Activated CD4-positive, alpha-beta memory T cell treated with anti-CD3 and anti-CD28 coated beads for 36 hours (primary cell): ENCODE data around the gene ANXA6. TPM values are rescaled to one million over a fixed set of nuclear protein-coding genes. Genes with fewer than 3 reads are reported as not detected.

Experiments used
- CTCF ChIA-PET: fragments of 350-600 bp; sonication (Branson Sonifier 250); formaldehyde crosslinking; loops from one replicate; lab custom pipeline; 2021; ENCODE audit warnings: antibody characterized with exemption, inconsistent platforms; lab: Charles Lee
- POLR2A ChIA-PET: fragments of 350-600 bp; sonication (Branson Sonifier 250); formaldehyde crosslinking; loops from one replicate; lab custom pipeline; 2021; ENCODE audit warnings: antibody characterized with exemption; lab: Charles Lee
- DNase-seq: peaks from one replicate; pipeline ENCODE4 v3.0.0-alpha.2; 2020
- H3K27ac Mint-ChIP-seq: one replicate; pipeline ENCODE4 v1.8.0; 2021; ENCODE audit warnings: mixed read lengths
- H3K27me3 Mint-ChIP-seq: one replicate; pipeline ENCODE4 v1.8.0; 2021; ENCODE audit warnings: mixed read lengths
- H3K36me3 Mint-ChIP-seq: one replicate; pipeline ENCODE4 v1.8.0; 2021; ENCODE audit warnings: mixed read lengths
- H3K4me1 Mint-ChIP-seq: one replicate; pipeline ENCODE4 v1.8.0; 2021; ENCODE audit warnings: low read depth, mixed read lengths
- H3K4me3 Mint-ChIP-seq: one replicate; pipeline ENCODE4 v1.8.0; 2021; ENCODE audit warnings: mild to moderate bottlenecking, mixed read lengths
- H3K9me3 Mint-ChIP-seq: one replicate; pipeline ENCODE4 v1.8.0; 2021; ENCODE audit warnings: mixed read lengths
- intact Hi-C: fragments of 100-400 bp; cut with micrococcal nuclease; formaldehyde crosslinking; loops from one replicate; pipeline ENCODE4 v1.15.1; 2023
- total RNA-seq, 2 experiments: library from RNA; stranded (reverse); gene quantifications; one replicate each; pipeline ENCODE4 v1.2.3, GENCODE V29; 2021

Gene ANXA6
- total RNA-seq, 2 experiments from 2014 or later = 430 to 443 TPM

DNA sequence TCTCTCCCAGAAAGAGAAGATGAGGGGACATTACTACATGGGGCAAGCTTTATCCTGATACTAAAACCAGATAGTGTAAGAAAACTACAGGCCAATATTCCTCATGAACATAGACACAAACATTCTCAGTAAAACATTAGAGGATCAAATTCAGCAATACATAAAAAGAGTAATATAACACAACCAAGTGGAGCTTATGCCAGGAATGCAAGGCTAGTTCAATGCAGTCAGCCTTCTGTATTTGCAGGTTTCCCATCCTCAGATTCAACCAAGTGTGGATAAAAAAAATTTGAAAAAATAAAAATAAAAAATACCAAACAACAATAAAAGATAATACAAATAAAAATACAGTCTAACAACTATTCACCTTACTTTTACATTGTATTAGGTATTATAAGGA lies 35.0 kb upstream of the ANXA6 start:
- no peak for DNase-seq
- POLR2A ChIA-PET = no interaction called here
- Mint-ChIP-seq H3K4me1 (peaks cover 56% of the 10 kb centered on the region), H3K27ac (no peak overlapping the region), H3K27me3 (no peaks in the 10 kb centered on the region), H3K4me3 (no peak overlapping the region), H3K36me3 (peaks cover 61% of the 10 kb centered on the region), H3K9me3 (peaks cover 30% of the 10 kb centered on the region)
- intact Hi-C loops = no loop called here
- CTCF ChIA-PET = interaction anchor here (1.0 to 2.0 kb wide), 4 partner anchors 28 to 124 kb away, joined by 3 to 10 read pairs (median 4); partner anchors contain the start of gene CCDC69

DNA sequence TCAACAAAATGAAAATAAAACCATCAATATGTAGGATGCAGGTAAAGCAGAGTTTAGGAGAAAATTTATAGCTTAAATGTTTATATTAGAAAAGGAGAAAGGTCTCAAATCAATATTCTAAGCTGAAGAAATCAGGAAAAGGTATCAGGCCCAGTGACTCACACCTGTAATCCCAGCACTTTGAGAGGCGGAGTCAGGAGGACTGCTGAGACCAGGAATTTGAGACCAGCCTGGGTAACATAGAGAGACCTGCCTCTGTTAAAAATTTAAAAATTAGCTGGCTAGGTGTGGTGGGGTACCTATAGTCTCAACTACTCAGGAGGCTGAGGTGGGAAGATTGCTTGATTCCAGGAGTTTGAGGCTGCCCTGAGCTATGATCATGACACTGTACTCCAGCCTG lies 34.1 kb upstream of the ANXA6 start:
- Mint-ChIP-seq H3K27ac (no peak overlapping the region), H3K9me3 (peaks cover 30% of the 10 kb centered on the region), H3K27me3 (no peaks in the 10 kb centered on the region), H3K4me1 (peaks cover 47% of the 10 kb centered on the region), H3K4me3 (no peak overlapping the region), H3K36me3 (peaks cover 56% of the 10 kb centered on the region)
- ChIA-PET CTCF (interaction anchor here (0.6 to 2.0 kb wide), 5 partner anchors 27 to 125 kb away, joined by 3 to 10 read pairs (median 3); partner anchors contain the start of gene CCDC69), POLR2A (interaction anchor here (1.6 kb wide), 1 partner anchor 20 kb away, joined by 3 read pairs; no protein-coding TSS in a partner anchor)
- DNase-seq = no peak
- intact Hi-C loops = no loop called here

- intact Hi-C loops = no loop called here
- Mint-ChIP-seq H3K27ac (no peak overlapping the region), H3K4me3 (no peak overlapping the region), H3K27me3 (no peaks in the 10 kb centered on the region), H3K4me1 (peaks cover 27% of the 10 kb centered on the region), H3K9me3 (peaks cover 30% of the 10 kb centered on the region), H3K36me3 (peaks cover 55% of the 10 kb centered on the region)
- ChIA-PET POLR2A (no interaction called here), CTCF (interaction anchor here (1.0 to 2.3 kb wide), 2 partner anchors 24 to 63 kb away, joined by 3 to 12 read pairs; no protein-coding TSS in a partner anchor)
- no peak for DNase-seq
Measured at GRCh38 chr5:151189151-151189550, 31.6 kb upstream of the ANXA6 start.

- no peak for DNase-seq
- intact Hi-C loops = no loop called here
- Mint-ChIP-seq H3K4me3 (no peak overlapping the region), H3K4me1 (peaks cover 19% of the 10 kb centered on the region), H3K36me3 (peaks cover 44% of the 10 kb centered on the region), H3K27me3 (no peaks in the 10 kb centered on the region), H3K9me3 (peaks cover 21% of the 10 kb centered on the region), H3K27ac (no peak overlapping the region)
- ChIA-PET POLR2A (no interaction called here), CTCF (interaction anchor here (1.2 kb wide), 1 partner anchor 627 kb away, joined by 4 read pairs; no protein-coding TSS in a partner anchor)
Measured at GRCh38 chr5:151186538-151186937, 29.0 kb upstream of the ANXA6 start.

DNA sequence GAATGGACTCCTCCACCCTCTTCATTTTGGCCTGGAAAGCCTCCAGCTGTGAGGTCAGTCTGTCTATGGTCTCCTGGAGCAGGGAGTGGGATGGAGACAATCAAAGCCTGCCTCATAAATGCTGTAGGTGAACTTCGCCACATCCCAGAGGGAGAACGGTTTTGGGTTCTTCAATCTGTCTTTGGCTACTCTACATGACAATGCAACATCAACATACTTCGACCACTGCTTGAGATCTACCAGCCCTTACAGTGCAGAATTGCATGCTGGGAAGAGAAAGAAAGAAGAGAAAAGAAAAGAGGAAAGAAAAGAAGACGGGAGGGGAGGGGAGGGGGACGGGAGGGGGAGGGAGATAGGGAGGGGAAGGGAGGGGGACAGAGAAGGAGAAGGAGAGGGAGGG lies 28.5 kb upstream of the ANXA6 start:
- ChIA-PET POLR2A (no interaction called here), CTCF (no interaction called here)
- Mint-ChIP-seq H3K4me3 (no peak overlapping the region), H3K27me3 (no peaks in the 10 kb centered on the region), H3K36me3 (peaks cover 39% of the 10 kb centered on the region), H3K27ac (no peak overlapping the region), H3K4me1 (peaks cover 14% of the 10 kb centered on the region), H3K9me3 (peaks cover 16% of the 10 kb centered on the region)
- intact Hi-C loops = no loop called here
- DNase-seq = no peak

DNA sequence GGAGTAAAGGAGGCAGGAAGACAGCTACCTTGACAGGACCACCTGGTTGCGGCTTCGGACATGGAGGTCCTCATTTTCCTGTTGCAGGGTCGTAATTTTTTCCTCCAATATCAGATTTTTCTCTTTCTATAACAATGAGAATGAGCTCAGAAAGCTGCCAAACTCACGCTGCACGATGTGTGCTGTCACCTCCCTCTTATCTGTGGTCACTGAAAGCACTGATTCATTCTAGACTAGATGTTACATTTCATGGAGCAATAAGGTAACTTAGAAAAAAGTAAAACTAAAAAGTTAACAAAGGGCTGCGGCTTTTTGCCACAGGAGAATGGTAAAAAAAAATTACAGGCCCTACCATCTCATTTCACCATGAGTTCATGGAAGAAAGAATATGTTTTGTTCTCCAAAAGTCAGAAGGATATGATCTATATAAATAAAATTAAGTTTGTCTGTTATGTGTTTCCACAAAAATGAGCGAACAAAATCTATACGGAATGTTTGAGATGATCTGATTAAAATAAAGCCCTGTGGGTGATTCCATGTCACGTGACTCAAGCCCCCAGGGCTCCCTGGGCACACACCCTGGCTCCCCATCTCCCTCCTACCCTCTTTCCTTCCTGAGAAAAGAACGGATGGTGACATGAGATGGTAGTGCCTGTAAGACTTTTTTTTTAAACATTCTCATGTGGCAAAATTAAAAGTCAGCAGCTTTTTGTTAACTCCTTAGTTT lies 26.9 kb upstream of the ANXA6 start:
- intact Hi-C loops = no loop called here
- POLR2A ChIA-PET = no interaction called here
- Mint-ChIP-seq H3K36me3 (peaks cover 27% of the 10 kb centered on the region), H3K4me3 (no peak overlapping the region), H3K27ac (no peak overlapping the region), H3K27me3 (no peaks in the 10 kb centered on the region), H3K4me1 (peaks cover 8% of the 10 kb centered on the region), H3K9me3 (peaks cover 9% of the 10 kb centered on the region)
- CTCF ChIA-PET = interaction anchor here (1.1 to 2.0 kb wide), 3 partner anchors 20 to 59 kb away, joined by 5 to 9 read pairs (median 6); no protein-coding TSS in a partner anchor
- DNase-seq = no peak

GRCh38 chr5:151183456-151184245 lies 26.1 kb upstream of the ANXA6 start:
- peaks cover 5% of the 10 kb centered on the region for H3K4me1 Mint-ChIP-seq
- H3K27me3 Mint-ChIP-seq = no peaks in the 10 kb centered on the region
- no peak overlapping the region for H3K4me3 Mint-ChIP-seq
- ChIA-PET CTCF (interaction anchor here (1.1 to 2.0 kb wide), 3 partner anchors 19 to 58 kb away, joined by 5 to 9 read pairs (median 6); no protein-coding TSS in a partner anchor), POLR2A (no interaction called here)
- intact Hi-C loops = no loop called here
- H3K9me3 Mint-ChIP-seq = peaks cover under 1% of the 10 kb centered on the region
- H3K36me3 Mint-ChIP-seq = peaks cover 24% of the 10 kb centered on the region
- DNase-seq = no peak
- no peak overlapping the region for H3K27ac Mint-ChIP-seq

DNA sequence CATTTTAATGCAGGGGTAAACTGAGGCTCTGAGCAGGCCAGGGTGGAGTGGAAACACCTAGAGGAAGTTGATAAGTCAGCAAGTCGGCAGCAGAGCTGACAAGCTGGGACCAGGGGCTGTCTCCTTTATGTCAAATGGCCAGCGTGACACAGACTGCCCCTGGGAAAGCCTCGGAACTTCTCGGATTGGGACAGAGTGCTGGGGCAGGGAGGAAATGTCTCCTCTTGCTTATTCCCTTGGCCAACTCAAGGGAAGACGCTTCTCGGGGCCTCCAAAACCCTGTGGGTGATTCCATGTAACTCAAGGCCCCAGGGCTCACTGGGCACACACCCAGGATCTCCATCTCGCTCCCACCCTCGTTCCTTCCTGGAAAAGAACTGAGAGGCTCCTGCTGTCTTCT lies 25.4 kb upstream of the ANXA6 start:
- no peaks in the 10 kb centered on the region for H3K9me3 Mint-ChIP-seq
- no peak overlapping the region for H3K27ac Mint-ChIP-seq
- no peaks in the 10 kb centered on the region for H3K27me3 Mint-ChIP-seq
- intact Hi-C loops = no loop called here
- H3K4me1 Mint-ChIP-seq = peaks cover 4% of the 10 kb centered on the region
- no peak for DNase-seq
- H3K4me3 Mint-ChIP-seq = no peak overlapping the region
- POLR2A ChIA-PET = no interaction called here
- CTCF ChIA-PET = interaction anchor here (2.0 kb wide), 1 partner anchor 18 kb away, joined by 9 read pairs; no protein-coding TSS in a partner anchor
- peaks cover 24% of the 10 kb centered on the region for H3K36me3 Mint-ChIP-seq

DNA sequence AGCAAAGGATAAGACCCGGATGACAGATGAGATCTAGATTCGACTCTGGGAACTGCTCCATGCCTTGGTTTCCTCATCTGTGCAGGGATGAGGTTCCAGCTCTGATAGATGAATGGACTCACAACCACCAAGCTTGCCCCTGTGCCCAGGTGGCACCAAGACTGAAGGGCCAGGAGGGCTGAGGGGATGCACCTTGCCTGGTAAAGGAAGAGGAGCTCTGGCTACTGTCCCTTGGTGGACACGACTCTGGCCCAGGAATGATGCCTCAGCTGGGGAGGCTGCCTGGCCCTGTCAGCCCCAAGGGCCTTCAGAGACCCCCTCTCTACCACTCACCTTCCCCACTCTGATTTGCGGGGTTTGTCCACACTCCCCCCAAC lies 24.9 kb upstream of the ANXA6 start:
- Mint-ChIP-seq H3K4me3 (no peak overlapping the region), H3K27ac (no peak overlapping the region), H3K4me1 (peaks cover 2% of the 10 kb centered on the region), H3K9me3 (no peaks in the 10 kb centered on the region), H3K36me3 (peaks cover 20% of the 10 kb centered on the region), H3K27me3 (no peaks in the 10 kb centered on the region)
- ChIA-PET CTCF (no interaction called here), POLR2A (no interaction called here)
- intact Hi-C loops = no loop called here
- DNase-seq = no peak

DNA sequence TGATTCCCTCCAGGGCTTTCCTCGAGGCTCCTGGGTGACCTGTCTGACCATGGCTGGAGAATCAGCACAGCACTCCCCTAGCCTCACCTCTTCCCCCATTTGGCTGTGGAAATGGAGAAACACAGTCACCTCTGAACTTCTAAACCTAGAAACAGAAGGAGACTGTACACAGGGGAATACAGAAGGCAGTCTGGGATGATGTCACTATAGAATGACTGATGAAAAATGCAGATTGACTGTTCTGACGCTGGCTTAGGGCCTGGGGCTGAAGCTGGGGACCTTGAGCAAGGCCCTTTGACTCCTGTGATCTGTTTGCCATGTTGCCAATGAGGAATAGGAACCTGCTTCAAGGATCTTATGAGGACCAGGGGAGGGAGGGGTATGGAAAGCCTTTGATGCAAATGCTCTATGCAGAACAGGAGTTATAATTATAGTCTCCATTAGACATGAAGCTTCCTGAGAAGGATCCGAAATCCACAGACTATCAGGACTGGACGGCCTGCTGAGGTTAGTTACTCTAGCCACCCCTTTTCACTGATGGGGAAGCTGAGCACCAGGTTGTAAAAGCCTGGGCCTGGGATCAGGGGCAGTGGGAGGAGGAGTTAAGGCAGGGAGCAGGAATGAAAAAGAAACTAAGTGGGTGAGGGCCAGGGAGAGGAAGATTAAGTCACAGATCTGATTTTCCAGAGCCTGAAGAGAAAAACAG lies 24.4 kb upstream of the ANXA6 start:
- peaks cover 20% of the 10 kb centered on the region for H3K36me3 Mint-ChIP-seq
- POLR2A ChIA-PET = no interaction called here
- CTCF ChIA-PET = interaction anchor here (1.0 kb wide), 1 partner anchor 52 kb away, joined by 3 read pairs; no protein-coding TSS in a partner anchor

DNA sequence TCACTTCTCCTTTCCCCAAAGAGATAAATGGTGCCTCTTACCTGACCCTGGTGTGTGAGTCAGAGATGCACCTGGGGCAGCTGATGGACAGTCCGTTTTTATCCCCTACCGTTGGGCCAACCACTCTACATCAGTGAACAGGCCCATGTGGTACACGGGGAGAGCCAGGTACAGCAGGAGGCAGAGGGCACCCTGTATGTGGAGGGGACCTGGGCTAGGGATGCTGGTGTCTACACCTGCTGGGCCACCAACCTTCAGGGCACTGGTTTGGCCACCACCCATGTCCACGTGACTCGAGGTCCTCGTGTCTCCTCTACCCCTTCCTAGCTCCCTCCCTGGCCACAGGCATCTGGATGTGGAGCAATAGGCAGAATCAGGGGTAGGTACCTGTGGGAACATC lies 22.7 kb upstream of the ANXA6 start:
- intact Hi-C loops = no loop called here
- peaks cover 2% of the 10 kb centered on the region for H3K4me1 Mint-ChIP-seq

More for the DNA sequence above, 24.4 kb upstream of the ANXA6 start:
- H3K27ac Mint-ChIP-seq = no peak overlapping the region
- H3K9me3 Mint-ChIP-seq = no peaks in the 10 kb centered on the region
- H3K27me3 Mint-ChIP-seq = no peaks in the 10 kb centered on the region
- intact Hi-C loops = no loop called here
- no peak overlapping the region for H3K4me3 Mint-ChIP-seq
- peaks cover 2% of the 10 kb centered on the region for H3K4me1 Mint-ChIP-seq
- DNase-seq = no peak

More for the DNA sequence above, 22.7 kb upstream of the ANXA6 start:
- Mint-ChIP-seq H3K9me3 (no peaks in the 10 kb centered on the region), H3K4me3 (no peak overlapping the region), H3K27ac (no peak overlapping the region), H3K36me3 (peaks cover 17% of the 10 kb centered on the region), H3K27me3 (no peaks in the 10 kb centered on the region)
- CTCF ChIA-PET = interaction anchor here (1.1 to 1.8 kb wide), 2 partner anchors 15 to 54 kb away, joined by 3 to 6 read pairs; no protein-coding TSS in a partner anchor
- POLR2A ChIA-PET = no interaction called here
- DNase-seq = no peak
